Duodenal mucosa (tissue), 2 donors: ENCODE data around the gene CTSH.
"Not testable (repeated sequence)": the region's sequence is repeated elsewhere in the genome, so short reads cannot be mapped to it uniquely, and the experiment has no call there.

ENCODE experiments used
- H3K27ac ChIP-seq: one replicate; pipeline ENCODE4 v1.7.0; 2013; ENCODE audit warnings: low read depth, low read length
- H3K27me3 ChIP-seq, 2 donors: one replicate each; pipeline ENCODE4 v1.7.0; 2013; ENCODE audit warnings: low read length in 2 of 2, control low read depth in 1 of 2; ENCODE audit not compliant: insufficient read depth in 2 of 2, control insufficient read depth in 1 of 2
- H3K36me3 ChIP-seq, 2 donors: one replicate each; pipeline ENCODE4 v1.7.0; 2013; ENCODE audit warnings: low read length in 2 of 2, control low read depth in 1 of 2; ENCODE audit not compliant: insufficient read depth in 2 of 2, control insufficient read depth in 1 of 2
- H3K4me1 ChIP-seq, 2 donors: one replicate each; pipeline ENCODE4 v1.7.0; 2013; ENCODE audit warnings: low read length in 2 of 2, control low read depth in 1 of 2; ENCODE audit not compliant: insufficient read depth in 2 of 2, control insufficient read depth in 1 of 2
- H3K4me3 ChIP-seq, 2 donors: one replicate each; pipeline ENCODE4 v1.7.0; 2013; ENCODE audit warnings: low read length in 2 of 2, low read depth in 1 of 2
- H3K9ac ChIP-seq, 2 donors: one replicate each; pipeline ENCODE4 v1.7.0; 2013; ENCODE audit warnings: low read length in 2 of 2, low read depth in 1 of 2
- H3K9me3 ChIP-seq, 2 donors: one replicate each; pipeline ENCODE4 v1.7.0; 2013; ENCODE audit warnings: low read length in 2 of 2, control low read depth in 1 of 2; ENCODE audit not compliant: control insufficient read depth in 1 of 2

Gene CTSH

DNA sequence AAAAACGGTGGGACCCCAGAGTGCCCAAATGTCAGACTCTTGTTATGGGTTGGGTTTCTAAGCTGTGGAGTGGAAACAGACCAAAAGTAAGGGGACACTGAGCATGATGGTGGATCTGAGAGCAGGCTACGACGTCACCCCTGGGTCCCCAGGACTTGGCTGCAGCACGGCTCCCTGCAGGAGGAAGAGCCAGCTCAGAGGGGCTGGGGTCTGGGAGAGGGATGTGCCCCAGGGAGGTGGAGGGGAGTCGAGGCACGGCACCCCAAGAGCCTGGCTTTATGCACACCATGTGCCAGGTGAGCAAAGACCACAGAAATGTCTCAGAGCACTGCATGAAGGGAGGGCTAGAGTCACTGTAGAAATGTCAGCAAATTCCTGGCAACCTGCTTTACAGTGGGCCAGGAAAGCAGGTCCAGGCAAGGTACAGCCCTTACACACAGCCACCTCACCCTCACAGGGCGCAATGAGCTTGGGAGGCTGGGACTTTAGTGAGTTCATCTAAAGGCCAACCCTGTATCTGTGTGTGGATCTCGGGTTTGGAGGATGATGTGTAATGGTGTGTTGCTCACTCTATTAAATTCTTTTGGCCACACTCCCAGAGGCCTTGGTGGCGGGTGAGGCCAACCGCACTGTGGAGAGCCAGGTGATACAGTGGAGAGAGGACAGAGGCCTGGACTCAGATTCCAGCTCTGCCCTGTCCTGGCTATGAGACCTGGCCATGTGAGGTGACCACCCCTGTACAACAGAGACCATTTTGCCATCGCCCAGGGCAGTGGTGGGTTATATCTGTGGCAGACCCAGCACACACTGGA is 14.1 kb downstream of the CTSH start:
- Histone ChIP-seq H3K27me3 (no peaks in the 10 kb centered on the region), H3K9me3 (no peaks in the 10 kb centered on the region), H3K9ac (no peak overlapping the region), H3K36me3 (peaks cover 15 to 73% of the 10 kb centered on the region in 2 donors), H3K4me1 (peaks cover 0 to 3% of the 10 kb centered on the region in 2 donors), H3K27ac (no peak overlapping the region), H3K4me3 (no peak overlapping the region)

DNA sequence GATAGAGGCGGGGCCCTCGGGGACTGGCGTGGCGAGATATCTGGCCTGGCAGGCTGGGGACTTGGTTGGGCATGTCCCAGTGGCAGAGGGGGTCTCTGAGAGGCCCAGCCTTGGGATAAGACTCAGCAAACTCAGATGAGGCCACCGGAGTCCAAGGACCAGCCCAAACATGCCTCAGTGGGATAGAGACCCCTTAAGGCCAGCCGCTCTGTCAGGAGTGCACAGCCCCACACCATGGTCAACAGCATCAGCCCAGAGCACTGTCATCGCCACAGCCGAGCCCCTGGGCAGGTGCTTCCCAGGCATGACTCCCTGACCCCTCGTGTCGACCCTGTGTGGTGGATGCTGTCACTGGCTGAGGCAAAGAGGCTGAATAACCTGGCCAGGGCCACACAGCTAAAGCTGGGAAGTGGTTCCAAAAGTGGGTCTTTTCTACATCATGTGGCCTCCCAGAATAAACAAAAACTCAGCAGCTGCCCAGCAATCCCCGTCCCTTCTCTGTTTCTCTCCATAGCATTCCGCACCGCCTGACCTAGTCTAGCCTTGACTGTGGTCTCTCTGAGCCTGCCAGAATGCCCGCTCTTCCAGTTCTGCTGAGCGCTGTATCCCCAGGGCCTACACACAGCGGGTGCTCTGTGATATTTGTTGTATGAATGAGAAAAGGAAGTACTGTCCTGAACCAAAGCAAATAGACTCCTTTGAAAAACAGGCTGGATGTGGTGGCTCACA is 15.1 kb downstream of the CTSH start:
- Histone ChIP-seq H3K27ac (no peak overlapping the region), H3K4me1 (peaks cover 0 to 3% of the 10 kb centered on the region in 2 donors), H3K27me3 (no peaks in the 10 kb centered on the region), H3K9ac (no peak overlapping the region), H3K36me3 (peaks cover 15 to 71% of the 10 kb centered on the region in 2 donors), H3K4me3 (no peak overlapping the region), H3K9me3 (no peaks in the 10 kb centered on the region)

- Histone ChIP-seq H3K9ac (no peak overlapping the region), H3K4me3 (no peak overlapping the region), H3K27me3 (no peaks in the 10 kb centered on the region), H3K9me3 (no peaks in the 10 kb centered on the region), H3K27ac (no peak overlapping the region), H3K4me1 (no peaks in the 10 kb centered on the region), H3K36me3 (peaks cover 15 to 67% of the 10 kb centered on the region in 2 donors)
Measured at GRCh38 chr15:78928616-78929093, 16.2 kb downstream of the CTSH start.

DNA sequence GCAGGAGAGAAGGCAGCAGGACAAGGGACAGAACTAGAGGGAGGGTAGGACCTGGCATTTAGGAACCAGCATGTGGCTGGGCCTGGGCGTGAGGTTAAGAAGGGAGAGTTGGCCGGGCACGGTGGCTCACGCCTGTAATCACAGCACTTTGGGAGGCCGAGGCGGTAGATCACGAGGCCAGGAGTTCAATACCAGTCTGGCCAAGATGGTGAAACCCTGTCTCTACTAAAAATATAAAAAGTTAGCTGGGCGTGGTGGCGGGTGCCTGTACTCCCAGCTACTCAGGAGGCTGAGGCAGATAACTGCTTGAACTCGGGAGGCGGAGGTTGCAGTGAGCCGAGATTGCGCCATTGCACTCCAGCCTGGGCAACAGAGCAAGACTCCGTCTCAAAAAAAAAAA is 16.7 kb downstream of the CTSH start:
- peaks cover 15 to 67% of the 10 kb centered on the region in 2 donors for H3K36me3 ChIP-seq
- not testable (repeated sequence) for H3K27me3 ChIP-seq, H3K4me1 ChIP-seq, H3K27ac ChIP-seq, H3K9ac ChIP-seq, H3K4me3 ChIP-seq, H3K9me3 ChIP-seq

- Histone ChIP-seq H3K36me3 (peaks cover 21 to 68% of the 10 kb centered on the region in 2 donors), H3K4me1 (no peaks in the 10 kb centered on the region), H3K9me3 (no peaks in the 10 kb centered on the region), H3K9ac (no peak overlapping the region), H3K27me3 (no peaks in the 10 kb centered on the region), H3K4me3 (no peak overlapping the region), H3K27ac (no peak overlapping the region)
Measured at GRCh38 chr15:78927077-78927790, 17.6 kb downstream of the CTSH start.

DNA sequence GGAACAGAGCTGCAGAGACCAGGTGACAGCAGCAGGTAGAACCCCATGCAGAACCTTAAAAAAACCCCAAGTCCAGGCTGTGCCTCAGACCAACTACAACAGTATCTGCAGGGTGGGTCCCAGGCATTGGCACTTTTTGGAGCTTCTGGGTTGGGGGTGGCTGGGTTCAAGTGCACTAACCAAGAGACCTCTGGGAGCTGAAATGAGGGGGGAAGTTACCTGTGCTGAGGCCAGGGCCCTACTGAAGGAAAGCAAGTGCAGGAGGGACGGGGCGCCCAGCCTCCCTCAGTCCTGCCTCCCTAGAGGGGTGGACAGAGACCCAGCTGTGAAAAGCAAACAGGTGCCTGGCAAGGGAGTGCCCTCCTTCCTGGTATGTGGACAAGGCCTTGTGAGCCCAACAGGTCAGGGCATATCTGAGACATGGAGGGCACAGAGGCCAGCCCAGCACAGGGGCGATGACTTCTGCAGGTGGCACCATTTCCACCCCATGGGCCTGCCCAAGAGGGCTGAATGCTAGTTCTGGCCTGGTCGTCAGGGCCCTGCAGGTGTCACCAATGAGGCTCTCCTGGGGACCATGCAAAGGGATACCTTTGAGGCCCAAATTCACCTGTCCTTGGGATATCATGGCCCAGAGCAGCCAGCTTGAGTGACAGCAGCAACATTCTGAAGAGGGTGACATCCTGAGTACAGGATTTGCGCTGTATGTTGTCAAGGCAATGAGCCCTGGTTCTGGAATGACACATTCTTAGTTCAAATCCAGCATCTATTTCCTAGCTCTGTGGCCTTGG is 18.7 kb downstream of the CTSH start:
- no peak overlapping the region for H3K4me3 ChIP-seq
- no peak overlapping the region for H3K9ac ChIP-seq
- H3K27ac ChIP-seq, result no peak overlapping the region

GRCh38 chr15:78925076-78925624 is 19.7 kb downstream of the CTSH start:
- Histone ChIP-seq H3K9me3 (no peaks in the 10 kb centered on the region), H3K27me3 (no peaks in the 10 kb centered on the region), H3K27ac (no peak overlapping the region), H3K9ac (no peak overlapping the region), H3K4me1 (no peaks in the 10 kb centered on the region), H3K4me3 (no peak overlapping the region), H3K36me3 (peaks cover 28 to 66% of the 10 kb centered on the region in 2 donors)

More for the DNA sequence above, 18.7 kb downstream of the CTSH start:
- Histone ChIP-seq H3K9me3 (no peaks in the 10 kb centered on the region), H3K4me1 (no peaks in the 10 kb centered on the region), H3K27me3 (no peaks in the 10 kb centered on the region), H3K36me3 (peaks cover 28 to 67% of the 10 kb centered on the region in 2 donors)

DNA sequence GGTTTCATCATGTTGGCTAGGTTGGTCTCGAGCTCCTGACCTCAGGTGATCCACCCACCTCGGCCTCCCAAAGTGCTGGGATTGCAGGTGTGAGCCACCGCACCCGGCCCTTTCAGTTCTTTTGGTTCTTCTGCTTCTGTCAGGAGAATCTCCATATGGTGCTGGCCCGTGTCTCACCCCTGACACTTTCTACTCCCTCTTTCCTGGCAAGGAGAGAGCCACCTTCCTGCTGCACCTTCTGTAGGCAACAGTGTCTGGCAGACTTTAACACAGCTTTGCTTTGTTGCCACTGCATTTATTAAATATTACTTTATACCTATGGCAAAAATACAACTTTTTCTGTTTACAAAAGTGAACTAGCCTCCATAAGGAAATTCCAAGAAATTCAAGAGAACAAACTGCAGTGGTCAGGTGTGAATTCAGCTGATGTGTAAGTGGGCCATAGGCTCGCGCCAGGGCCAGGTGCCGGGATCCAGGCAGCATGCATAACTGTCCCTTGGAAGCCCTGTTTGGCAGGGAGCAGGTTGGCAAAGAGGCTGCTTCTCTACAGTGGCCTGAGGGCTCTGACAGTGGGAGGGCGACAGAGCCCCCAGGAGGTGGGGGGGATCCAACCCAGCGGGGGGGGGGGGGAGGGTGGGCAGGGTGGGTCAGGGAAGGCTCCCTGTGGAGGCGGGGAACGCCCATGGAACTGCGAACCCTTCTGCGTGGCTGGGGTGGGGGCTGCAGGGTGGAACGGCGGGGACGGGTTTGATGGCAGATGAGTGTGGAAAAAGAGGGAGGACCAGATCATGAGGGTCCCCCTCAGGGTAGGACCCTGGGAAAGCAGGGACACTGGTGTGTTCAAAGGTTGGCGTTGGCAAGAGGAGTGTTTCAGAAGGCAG is 21.1 kb downstream of the CTSH start:
- H3K27ac ChIP-seq, result no peak overlapping the region
- peaks cover 23 to 75% of the 10 kb centered on the region in 2 donors for H3K36me3 ChIP-seq
- H3K9me3 ChIP-seq, result no peaks in the 10 kb centered on the region

GRCh38 chr15:78923015-78923414 is 21.8 kb downstream of the CTSH start:
- no peak overlapping the region for H3K4me3 ChIP-seq
- no peaks in the 10 kb centered on the region for H3K27me3 ChIP-seq
- no peak overlapping the region for H3K27ac ChIP-seq
- H3K9ac ChIP-seq, result no peak overlapping the region
- no peaks in the 10 kb centered on the region for H3K9me3 ChIP-seq
- H3K36me3 ChIP-seq, result peaks cover 23 to 79% of the 10 kb centered on the region in 2 donors
- H3K4me1 ChIP-seq, result no peaks in the 10 kb centered on the region

More for the DNA sequence above, 21.1 kb downstream of the CTSH start:
- no peaks in the 10 kb centered on the region for H3K27me3 ChIP-seq
- H3K4me1 ChIP-seq, result no peaks in the 10 kb centered on the region
- no peak overlapping the region for H3K9ac ChIP-seq
- H3K4me3 ChIP-seq, result no peak overlapping the region
